K562 (cell line): ENCODE measurements around the gene KCNK10. TPM values are rescaled to one million over a fixed set of nuclear protein-coding genes. Genes with fewer than 3 reads are reported as not detected.

Source experiments
- ATAC-seq: fragments of 200-7000 bp; cut with Tn5 transposase; 3 replicates; pipeline ENCODE4 v1.9.1; 2020; ENCODE audit warnings: moderate library complexity
- BruUV-seq: library from RNA; stranded (reverse); fragments of 400-500 nt; replicated peaks from 2 replicates; lab custom pipeline; 2021; lab: Mats Ljungman, UMichigan
- CTCF ChIA-PET: fragments of 300-600 bp; formaldehyde crosslinking; extraction: SDS; loops from one replicate; lab custom pipeline; 2021; ENCODE audit warnings: low intra/inter-chr PET ratio; lab: Yijun Ruan, JAX
- POLR2A ChIA-PET: fragments of 300-600, 350-650 bp; sonication (Branson Sonifier 250); formaldehyde crosslinking; extraction: SDS; loops from one replicate; lab custom pipeline; 2021; ENCODE audit warnings: antibody characterized with exemption, inconsistent platforms; lab: Yijun Ruan, JAX
- DNase-seq, 4 experiments: peaks; one replicate each; pipeline versions ENCODE4 v3.0.0 to v3.0.0-alpha.2; 2011 to 2018; ENCODE audit warnings: low spot score in 3 of 4, mixed read lengths in 3 of 4; ENCODE audit errors: extremely low read depth in 1 of 4
- FAIRE-seq: peaks from 2 replicates; lab custom pipeline; 2011; peaks lifted over from hg19 to GRCh38; lab: Jason Lieb, UNC
- H2AFZ ChIP-seq: 2 replicates; pipeline ENCODE4 v1.6.0; 2011; ENCODE audit warnings: low read depth, low read length, control low read depth, inconsistent platforms
- H3K27ac ChIP-seq: fragments of 200-600 bp; 3 replicates; pipeline ENCODE4 v1.8.0; 2011; ENCODE audit warnings: low read depth, mild to moderate bottlenecking, control low read depth, inconsistent platforms, low read length, moderate library complexity, mixed read lengths; ENCODE audit errors: extremely low read depth
- H3K27me3 ChIP-seq, 2 experiments: fragments of 300-600 bp in 1 of 2; 2 replicates in 1 of 2; 3 replicates in 1 of 2; pipeline versions ENCODE4 v1.6.0 to v1.8.0; 2011; ENCODE audit warnings: inconsistent platforms in 2 of 2, low read length in 2 of 2, mild to moderate bottlenecking in 1 of 2, mixed read lengths in 1 of 2, moderate library complexity in 1 of 2; ENCODE audit not compliant: control insufficient read depth in 2 of 2, insufficient read depth in 2 of 2
- H3K36me3 ChIP-seq: fragments of 300-600 bp; 3 replicates; pipeline ENCODE4 v1.8.0; 2011; ENCODE audit warnings: mild to moderate bottlenecking, low read length, inconsistent platforms; ENCODE audit not compliant: control insufficient read depth, insufficient read depth
- H3K4me1 ChIP-seq, 2 experiments: fragments of 200-600 bp in 1 of 2; replicated peaks in 1 of 2; 2 replicates in 1 of 2; 3 replicates in 1 of 2; pipeline versions ENCODE4 v1.5.1 to v1.8.0; 2011; ENCODE audit warnings: inconsistent platforms in 2 of 2, low read length in 2 of 2, mild to moderate bottlenecking in 1 of 2, mixed read lengths in 1 of 2, moderate library complexity in 1 of 2; ENCODE audit not compliant: control insufficient read depth in 2 of 2, insufficient read depth in 2 of 2
- H3K4me2 ChIP-seq: 2 replicates; pipeline ENCODE4 v1.6.1; 2011; ENCODE audit warnings: low read length, control low read depth, inconsistent platforms, mixed read lengths; ENCODE audit not compliant: insufficient read depth
- H3K4me3 ChIP-seq: fragments of 200-600 bp; sonication (generic), shearing (Covaris generic); 2 replicates; pipeline ENCODE4 v1.5.1; 2016; ENCODE audit warnings: control low read depth, inconsistent platforms
- H3K79me2 ChIP-seq: fragments of 200-600 bp; 3 replicates; pipeline ENCODE4 v1.8.0; 2011; ENCODE audit warnings: low read length, inconsistent platforms; ENCODE audit not compliant: control insufficient read depth, insufficient read depth
- H3K9ac ChIP-seq, 2 experiments: 2 replicates each; pipeline versions ENCODE4 v1.6.0 to v1.6.1; 2011; ENCODE audit warnings: low read depth in 2 of 2, low read length in 2 of 2, control low read depth in 1 of 2, inconsistent platforms in 1 of 2, mild to moderate bottlenecking in 1 of 2, mixed read lengths in 1 of 2; ENCODE audit not compliant: insufficient read depth in 1 of 2
- H3K9me1 ChIP-seq: one replicate; pipeline ENCODE4 v1.6.0; 2011; ENCODE audit warnings: inconsistent platforms, mild to moderate bottlenecking, low read length, moderate library complexity; ENCODE audit not compliant: control insufficient read depth, insufficient read depth
- H3K9me3 ChIP-seq: replicated peaks from 2 replicates; pipeline ENCODE4 v1.5.1; 2011; ENCODE audit warnings: low read depth, low read length, inconsistent platforms; ENCODE audit not compliant: control insufficient read depth, insufficient read depth
- H4K20me1 ChIP-seq: replicated peaks from 2 replicates; pipeline ENCODE4 v1.6.1; 2011; ENCODE audit warnings: low read length, inconsistent platforms, mixed read lengths; ENCODE audit not compliant: control insufficient read depth, insufficient read depth
- ADNP ChIP-seq: fragments of 200-800 bp; sonication (Bioruptor generic); IDR thresholded peaks from 2 replicates; pipeline ENCODE4 v1.6.1; 2016; ENCODE audit warnings: missing genetic modification characterization, missing compliant biosample characterization
- DPF2 ChIP-seq: fragments of 450-650 bp; IDR thresholded peaks from 2 replicates; pipeline ENCODE4 v1.6.1; 2016
- JUN ChIP-seq, 2 experiments: sonication (generic) in 1 of 2; formaldehyde crosslinking in 1 of 2; IDR thresholded peaks; 2 replicates each; pipeline versions ENCODE4 v1.6.1 to v1.8.0; 2012 to 2022; ENCODE audit warnings: borderline replicate concordance in 2 of 2, mild to moderate bottlenecking in 2 of 2, improper control_type of control experiment in 1 of 2, low read depth in 1 of 2, low read length in 1 of 2, missing genetic modification reagents in 1 of 2
- KLF1 ChIP-seq: fragments of 450-650 bp; IDR thresholded peaks from 2 replicates; pipeline ENCODE4 v1.6.1; 2016; ENCODE audit warnings: missing genetic modification characterization, missing compliant biosample characterization
- POLR2G ChIP-seq: fragments of 200-400 bp; formaldehyde crosslinking; IDR thresholded peaks from 2 replicates; pipeline ENCODE4 v1.6.1; 2017; ENCODE audit warnings: low read depth, mild to moderate bottlenecking, antibody characterized with exemption, low read length, moderate library complexity
- SOX6 ChIP-seq: fragments of 450-650 bp; IDR thresholded peaks from 2 replicates; pipeline ENCODE4 v1.6.1; 2014; ENCODE audit warnings: mild to moderate bottlenecking
- XRCC5 ChIP-seq: fragments of 200-400 bp; formaldehyde crosslinking; IDR thresholded peaks from 2 replicates; pipeline ENCODE4 v1.6.1; 2017; ENCODE audit warnings: low read depth, mild to moderate bottlenecking, low read length
- ZNF668 ChIP-seq: fragments of 250-450 bp; sonication (Bioruptor Pico); IDR thresholded peaks from 2 replicates; pipeline ENCODE4 v1.8.0; 2022; ENCODE audit warnings: mild to moderate bottlenecking, inconsistent platforms
- WGBS: fragments of 100-300 bp; shearing (Covaris generic); methylation state at CpG from one replicate; pipeline ENCODE4 v1.1.6; 2016; ENCODE audit warnings: low coverage, mixed read lengths; ENCODE audit not compliant: insufficient coverage; ENCODE audit errors: missing lambda C conversion rate; 5-methylcytosine and 5-hydroxymethylcytosine counted together
- in situ Hi-C: fragments of 300-500 bp; cut with MboI; formaldehyde crosslinking; loops from 4 replicates; pipeline ENCODE4 v1.15.0; 2018; ENCODE audit warnings: inconsistent platforms, mixed read lengths
- intact Hi-C: fragments of 100-400 bp; cut with micrococcal nuclease; formaldehyde crosslinking; loops from 2 replicates; pipeline ENCODE4 v1.14.2; 2022
- polyA plus RNA-seq, 8 experiments: library from polyadenylated mRNA; depleted of rRNA in 4 of 8; stranded (reverse) in 5 of 8; unstranded in 3 of 8; fragments of >200 nt; fragmentation: Nextera tagmentation in 2 of 8; fragmentation: Illumina TruSeq in 1 of 8; extraction: Ambion mirVana in 2 of 8; extraction: Trizol in 1 of 8; gene quantifications; 2 replicates each; pipeline versions ENCODE4 v1.2.1 to v1.2.3, GENCODE V29; 2011 to 2014; ENCODE audit warnings: inconsistent platforms in 1 of 8, missing spikeins in 1 of 8
- total RNA-seq, 7 experiments: library from RNA; depleted of rRNA in 6 of 7; stranded (reverse); fragments of >200 nt in 6 of 7; fragmentation: Illumina TruSeq in 2 of 7; extraction: Trizol in 2 of 7; gene quantifications; 2 replicates each; pipeline versions ENCODE4 v1.2.1 to v1.2.3, GENCODE V29; 2011 to 2021; ENCODE audit warnings: low replicate concordance in 1 of 7
- TF ChIP-seq, protein P1 (sequence below), 2 experiments: fragments of 450-650 bp in 1 of 2; sonication (generic) in 1 of 2; formaldehyde crosslinking in 1 of 2; IDR thresholded peaks in 1 of 2; conservative IDR thresholded peaks in 1 of 2; 2 replicates each; pipeline versions ENCODE4 v1.6.1 to v1.8.1; 2016 to 2023; ENCODE audit warnings: mild to moderate bottlenecking in 2 of 2, moderate library complexity in 2 of 2, inconsistent platforms in 1 of 2, missing genetic modification reagents in 1 of 2
- TF ChIP-seq, protein P2 (sequence below): fragments of 250-450 bp; sonication (Bioruptor Pico); IDR thresholded peaks from 2 replicates; pipeline ENCODE4 v1.5.0; 2022; ENCODE audit warnings: mild to moderate bottlenecking
- TF ChIP-seq, protein P3 (sequence below): IDR thresholded peaks from 2 replicates; pipeline ENCODE4 v1.6.1; 2016; ENCODE audit warnings: missing genetic modification characterization, missing compliant biosample characterization
- TF ChIP-seq, protein P4 (sequence below): fragments of 200-800 bp; sonication (Bioruptor generic); IDR thresholded peaks from 2 replicates; pipeline ENCODE4 v1.6.1; 2016; ENCODE audit warnings: missing genetic modification characterization, missing compliant biosample characterization

Gene KCNK10
- total and polyA plus RNA-seq, 9 of the 15 experiments (the other 6 are each of a cell fraction or from before 2014, with no cell fraction given): not detected

GRCh38 chr14:88234442-88234841 lies 88.6 kb downstream of the KCNK10 start:
- FAIRE-seq (no peak), DNase-seq (no peak), ATAC-seq (no peak)
- H3K4me1 ChIP-seq: no peaks in the 10 kb centered on the region
- H3K9ac ChIP-seq: no peak overlapping the region
- no peaks in the 10 kb centered on the region for H3K79me2 ChIP-seq
- H3K9me3 ChIP-seq: no peaks in the 10 kb centered on the region
- no peaks in the 10 kb centered on the region for H4K20me1 ChIP-seq
- H2AFZ ChIP-seq: no peak overlapping the region
- WGBS: 19% methylated on average over 4 of the region's 4 CpGs
- intact Hi-C loops (loop anchor here (1.0 to 5.0 kb wide), 3 partner anchors 45 to 287 kb away; no protein-coding TSS in a partner anchor), in situ Hi-C loops (no loop called here)
- H3K36me3 ChIP-seq: no peaks in the 10 kb centered on the region
- no TSS peak for BruUV-seq
- H3K9me1 ChIP-seq: no peaks in the 10 kb centered on the region
- POLR2A ChIA-PET: no interaction called here
- H3K4me3 ChIP-seq: no peak overlapping the region
- no peak overlapping the region for H3K4me2 ChIP-seq
- H3K27me3 ChIP-seq: no peaks in the 10 kb centered on the region
- CTCF ChIA-PET: interaction anchor here (2.3 kb wide), 1 partner anchor 289 kb away, joined by 7 read pairs; no protein-coding TSS in a partner anchor
- H3K27ac ChIP-seq: no peak overlapping the region
- no peak for TF ChIP-seq SOX6
- TF ChIP-seq XRCC5: no peak
- TF ChIP-seq DPF2: no peak
- TF ChIP-seq, protein P1, sequence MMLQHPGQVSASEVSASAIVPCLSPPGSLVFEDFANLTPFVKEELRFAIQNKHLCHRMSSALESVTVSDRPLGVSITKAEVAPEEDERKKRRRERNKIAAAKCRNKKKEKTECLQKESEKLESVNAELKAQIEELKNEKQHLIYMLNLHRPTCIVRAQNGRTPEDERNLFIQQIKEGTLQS (IDR thresholded peaks at IDR 0.05): no peak
- TF ChIP-seq, protein P1 (CRISPR knock-in tag; conservative IDR thresholded peaks at IDR 0.05): no peak
- no peak for TF ChIP-seq ZNF668 (CRISPR knock-in tag)
- TF ChIP-seq, protein P2, sequence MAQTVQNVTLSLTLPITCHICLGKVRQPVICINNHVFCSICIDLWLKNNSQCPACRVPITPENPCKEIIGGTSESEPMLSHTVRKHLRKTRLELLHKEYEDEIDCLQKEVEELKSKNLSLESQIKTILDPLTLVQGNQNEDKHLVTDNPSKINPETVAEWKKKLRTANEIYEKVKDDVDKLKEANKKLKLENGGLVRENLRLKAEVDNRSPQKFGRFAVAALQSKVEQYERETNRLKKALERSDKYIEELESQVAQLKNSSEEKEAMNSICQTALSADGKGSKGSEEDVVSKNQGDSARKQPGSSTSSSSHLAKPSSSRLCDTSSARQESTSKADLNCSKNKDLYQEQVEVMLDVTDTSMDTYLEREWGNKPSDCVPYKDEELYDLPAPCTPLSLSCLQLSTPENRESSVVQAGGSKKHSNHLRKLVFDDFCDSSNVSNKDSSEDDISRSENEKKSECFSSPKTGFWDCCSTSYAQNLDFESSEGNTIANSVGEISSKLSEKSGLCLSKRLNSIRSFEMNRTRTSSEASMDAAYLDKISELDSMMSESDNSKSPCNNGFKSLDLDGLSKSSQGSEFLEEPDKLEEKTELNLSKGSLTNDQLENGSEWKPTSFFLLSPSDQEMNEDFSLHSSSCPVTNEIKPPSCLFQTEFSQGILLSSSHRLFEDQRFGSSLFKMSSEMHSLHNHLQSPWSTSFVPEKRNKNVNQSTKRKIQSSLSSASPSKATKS (CRISPR knock-in tag): no peak
- TF ChIP-seq KLF1 (tag): no peak
- TF ChIP-seq, protein P3, sequence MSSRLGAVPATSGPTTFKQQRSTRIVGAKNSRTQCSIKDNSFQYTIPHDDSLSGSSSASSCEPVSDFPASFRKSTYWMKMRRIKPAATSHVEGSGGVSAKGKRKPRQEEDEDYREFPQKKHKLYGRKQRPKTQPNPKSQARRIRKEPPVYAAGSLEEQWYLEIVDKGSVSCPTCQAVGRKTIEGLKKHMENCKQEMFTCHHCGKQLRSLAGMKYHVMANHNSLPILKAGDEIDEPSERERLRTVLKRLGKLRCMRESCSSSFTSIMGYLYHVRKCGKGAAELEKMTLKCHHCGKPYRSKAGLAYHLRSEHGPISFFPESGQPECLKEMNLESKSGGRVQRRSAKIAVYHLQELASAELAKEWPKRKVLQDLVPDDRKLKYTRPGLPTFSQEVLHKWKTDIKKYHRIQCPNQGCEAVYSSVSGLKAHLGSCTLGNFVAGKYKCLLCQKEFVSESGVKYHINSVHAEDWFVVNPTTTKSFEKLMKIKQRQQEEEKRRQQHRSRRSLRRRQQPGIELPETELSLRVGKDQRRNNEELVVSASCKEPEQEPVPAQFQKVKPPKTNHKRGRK (tag): no peak
- TF ChIP-seq, protein P4, sequence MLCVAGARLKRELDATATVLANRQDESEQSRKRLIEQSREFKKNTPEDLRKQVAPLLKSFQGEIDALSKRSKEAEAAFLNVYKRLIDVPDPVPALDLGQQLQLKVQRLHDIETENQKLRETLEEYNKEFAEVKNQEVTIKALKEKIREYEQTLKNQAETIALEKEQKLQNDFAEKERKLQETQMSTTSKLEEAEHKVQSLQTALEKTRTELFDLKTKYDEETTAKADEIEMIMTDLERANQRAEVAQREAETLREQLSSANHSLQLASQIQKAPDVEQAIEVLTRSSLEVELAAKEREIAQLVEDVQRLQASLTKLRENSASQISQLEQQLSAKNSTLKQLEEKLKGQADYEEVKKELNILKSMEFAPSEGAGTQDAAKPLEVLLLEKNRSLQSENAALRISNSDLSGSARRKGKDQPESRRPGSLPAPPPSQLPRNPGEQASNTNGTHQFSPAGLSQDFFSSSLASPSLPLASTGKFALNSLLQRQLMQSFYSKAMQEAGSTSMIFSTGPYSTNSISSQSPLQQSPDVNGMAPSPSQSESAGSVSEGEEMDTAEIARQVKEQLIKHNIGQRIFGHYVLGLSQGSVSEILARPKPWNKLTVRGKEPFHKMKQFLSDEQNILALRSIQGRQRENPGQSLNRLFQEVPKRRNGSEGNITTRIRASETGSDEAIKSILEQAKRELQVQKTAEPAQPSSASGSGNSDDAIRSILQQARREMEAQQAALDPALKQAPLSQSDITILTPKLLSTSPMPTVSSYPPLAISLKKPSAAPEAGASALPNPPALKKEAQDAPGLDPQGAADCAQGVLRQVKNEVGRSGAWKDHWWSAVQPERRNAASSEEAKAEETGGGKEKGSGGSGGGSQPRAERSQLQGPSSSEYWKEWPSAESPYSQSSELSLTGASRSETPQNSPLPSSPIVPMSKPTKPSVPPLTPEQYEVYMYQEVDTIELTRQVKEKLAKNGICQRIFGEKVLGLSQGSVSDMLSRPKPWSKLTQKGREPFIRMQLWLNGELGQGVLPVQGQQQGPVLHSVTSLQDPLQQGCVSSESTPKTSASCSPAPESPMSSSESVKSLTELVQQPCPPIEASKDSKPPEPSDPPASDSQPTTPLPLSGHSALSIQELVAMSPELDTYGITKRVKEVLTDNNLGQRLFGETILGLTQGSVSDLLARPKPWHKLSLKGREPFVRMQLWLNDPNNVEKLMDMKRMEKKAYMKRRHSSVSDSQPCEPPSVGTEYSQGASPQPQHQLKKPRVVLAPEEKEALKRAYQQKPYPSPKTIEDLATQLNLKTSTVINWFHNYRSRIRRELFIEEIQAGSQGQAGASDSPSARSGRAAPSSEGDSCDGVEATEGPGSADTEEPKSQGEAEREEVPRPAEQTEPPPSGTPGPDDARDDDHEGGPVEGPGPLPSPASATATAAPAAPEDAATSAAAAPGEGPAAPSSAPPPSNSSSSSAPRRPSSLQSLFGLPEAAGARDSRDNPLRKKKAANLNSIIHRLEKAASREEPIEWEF (CRISPR knock-in tag): no peak
- no peak for TF ChIP-seq ADNP (tag)
- no peak for TF ChIP-seq POLR2G
- TF ChIP-seq JUN (IDR thresholded peaks at IDR 0.05; ENCODE audit: borderline replicate concordance, low read depth, low read length): no peak
- TF ChIP-seq JUN (CRISPR knock-in tag; IDR thresholded peaks at IDR 0.05; ENCODE audit: borderline replicate concordance): no peak
